GM12878 (cell line): Measurements from ENCODE around the gene ZNF668. TPM values are rescaled to one million over a fixed set of nuclear protein-coding genes. Genes with fewer than 3 reads are reported as not detected.

Experiments used
- ATAC-seq: fragments of 200-7000 bp; cut with Tn5 transposase; 3 replicates; pipeline ENCODE4 v1.9.1; 2020; ENCODE audit warnings: mild to moderate bottlenecking, moderate library complexity
- BruUV-seq: library from RNA; stranded (reverse); fragments of 400-500 nt; replicated peaks from 2 replicates; lab custom pipeline; 2021; lab: Mats Ljungman, UMichigan
- CTCF ChIA-PET: fragments of 300-600 bp; sonication (Branson Sonifier 250); formaldehyde crosslinking; extraction: SDS; loops from one replicate; lab custom pipeline; 2021; ENCODE audit warnings: inconsistent platforms; lab: Yijun Ruan, JAX
- POLR2A ChIA-PET: fragments of 350-600 bp; formaldehyde crosslinking; extraction: SDS; loops from one replicate; lab custom pipeline; 2021; ENCODE audit warnings: inconsistent platforms; lab: Charles Lee
- RAD21 ChIA-PET: fragments of 300-600 bp; sonication (Branson Sonifier 250); formaldehyde crosslinking; loops from one replicate; lab custom pipeline; 2023; ENCODE audit warnings: antibody characterized with exemption; ENCODE audit not compliant: unreplicated experiment; lab: Charles Lee
- SMC1A ChIA-PET: fragments of 300-600 bp; sonication (Branson Sonifier 250); formaldehyde crosslinking; loops from one replicate; lab custom pipeline; 2023; ENCODE audit not compliant: unreplicated experiment, uncharacterized antibody; lab: Charles Lee
- DNase-seq: peaks from one replicate; pipeline ENCODE4 v3.0.0-alpha.2; 2011; ENCODE audit warnings: low read depth, low spot score
- FAIRE-seq: peaks from 3 replicates; lab custom pipeline; 2011; peaks lifted over from hg19 to GRCh38; lab: Jason Lieb, UNC
- H2AFZ ChIP-seq: 2 replicates; pipeline ENCODE4 v1.6.0; 2011; ENCODE audit warnings: low read depth, low read length, control low read depth; ENCODE audit not compliant: control insufficient read depth
- H3K27ac ChIP-seq: 2 replicates; pipeline ENCODE4 v1.5.1; 2011; ENCODE audit warnings: control low read depth; ENCODE audit not compliant: control insufficient read depth, insufficient read depth
- H3K27me3 ChIP-seq, 2 experiments: replicated peaks in 1 of 2; 2 replicates each; pipeline versions ENCODE4 v1.6.0 to v1.6.1; 2011; ENCODE audit warnings: low read length in 1 of 2; ENCODE audit not compliant: control insufficient read depth in 2 of 2, insufficient read depth in 2 of 2
- H3K36me3 ChIP-seq, 2 experiments: 2 replicates each; pipeline ENCODE4 v1.5.1; 2011; ENCODE audit warnings: low read length in 1 of 2; ENCODE audit not compliant: control insufficient read depth in 2 of 2, insufficient read depth in 2 of 2
- H3K4me1 ChIP-seq: 2 replicates; pipeline ENCODE4 v1.6.1; 2011; ENCODE audit warnings: mild to moderate bottlenecking, low read length, moderate library complexity, mixed read lengths; ENCODE audit not compliant: control insufficient read depth, insufficient read depth
- H3K4me2 ChIP-seq: 2 replicates; pipeline ENCODE4 v1.6.0; 2011; ENCODE audit warnings: control low read depth; ENCODE audit not compliant: control insufficient read depth, insufficient read depth
- H3K4me3 ChIP-seq: fragments of 200-600 bp; sonication (generic); 2 replicates; pipeline ENCODE4 v1.5.1; 2016
- H3K79me2 ChIP-seq: 2 replicates; pipeline ENCODE4 v1.6.0; 2011; ENCODE audit warnings: low read length; ENCODE audit not compliant: control insufficient read depth, insufficient read depth
- H3K9ac ChIP-seq: 2 replicates; pipeline ENCODE4 v1.8.0; 2011; ENCODE audit warnings: low read length, control low read depth, mixed read lengths; ENCODE audit not compliant: control insufficient read depth, insufficient read depth
- H3K9me3 ChIP-seq: replicated peaks from 3 replicates; pipeline ENCODE4 v1.5.1; 2011; ENCODE audit warnings: mild to moderate bottlenecking, low read length; ENCODE audit not compliant: control insufficient read depth, insufficient read depth
- H4K20me1 ChIP-seq: 2 replicates; pipeline ENCODE4 v1.6.0; 2011; ENCODE audit not compliant: control insufficient read depth, insufficient read depth
- ATF7 ChIP-seq: fragments of 450-650 bp; IDR thresholded peaks from 2 replicates; pipeline ENCODE4 v1.6.1; 2016; ENCODE audit warnings: low read depth, mild to moderate bottlenecking
- BCL11A ChIP-seq: IDR thresholded peaks from 2 replicates; pipeline ENCODE4 v1.6.1; 2011; ENCODE audit warnings: low read depth, low read length
- BMI1 ChIP-seq: fragments of 450-650 bp; IDR thresholded peaks from 2 replicates; pipeline ENCODE4 v1.6.1; 2016; ENCODE audit warnings: mild to moderate bottlenecking, moderate library complexity, borderline replicate concordance
- CREM ChIP-seq: IDR thresholded peaks from 2 replicates; pipeline ENCODE4 v1.6.1; 2014; ENCODE audit warnings: antibody characterized with exemption, low read depth
- E4F1 ChIP-seq: fragments of 450-650 bp; IDR thresholded peaks from 2 replicates; pipeline ENCODE4 v1.6.1; 2018; ENCODE audit warnings: borderline replicate concordance, mild to moderate bottlenecking; ENCODE audit not compliant: partially characterized antibody
- IKZF2 ChIP-seq, 2 experiments: fragments of 450-650 bp; IDR thresholded peaks; 2 replicates each; pipeline ENCODE4 v1.6.1; 2017; ENCODE audit warnings: mild to moderate bottlenecking in 2 of 2, moderate library complexity in 2 of 2
- MEF2A ChIP-seq: IDR thresholded peaks from 2 replicates; pipeline ENCODE4 v1.6.1; 2011; ENCODE audit warnings: low read depth, mild to moderate bottlenecking, low read length, moderate library complexity; ENCODE audit not compliant: insufficient read depth
- NFYA ChIP-seq: IDR thresholded peaks from 2 replicates; pipeline ENCODE4 v1.6.1; 2011; ENCODE audit warnings: low read depth, mild to moderate bottlenecking, low read length, improper control_type of control experiment, borderline replicate concordance
- NKRF ChIP-seq: fragments of 450-650 bp; conservative IDR thresholded peaks from 2 replicates; pipeline ENCODE4 v1.6.1; 2017; ENCODE audit warnings: mild to moderate bottlenecking, moderate library complexity
- POLR2AphosphoS2 ChIP-seq: IDR thresholded peaks from 2 replicates; pipeline ENCODE4 v1.6.1; 2011; ENCODE audit warnings: low read depth, mild to moderate bottlenecking, low read length, improper control_type of control experiment, moderate library complexity
- SPI1 ChIP-seq: IDR thresholded peaks from 2 replicates; pipeline ENCODE4 v1.6.1; 2011; ENCODE audit warnings: low read depth, mild to moderate bottlenecking, low read length, moderate library complexity, borderline replicate concordance; ENCODE audit not compliant: insufficient read depth
- ZNF592 ChIP-seq: fragments of 450-650 bp; IDR thresholded peaks from 2 replicates; pipeline ENCODE4 v1.6.1; 2017; ENCODE audit warnings: mild to moderate bottlenecking, moderate library complexity
- WGBS: methylation state at CpG from one replicate; pipeline ENCODE4 v1.1.6; 2016; ENCODE audit warnings: low lambda C conversion rate; ENCODE audit not compliant: insufficient replicate concordance, insufficient coverage; ENCODE audit errors: missing lambda C conversion rate; 5-methylcytosine and 5-hydroxymethylcytosine counted together
- in situ Hi-C: fragments of 300-500 bp; cut with MboI; formaldehyde crosslinking; loops from 9 replicates; pipeline ENCODE4 v1.14.3; 2018; ENCODE audit warnings: mixed read lengths
- intact Hi-C: fragments of 100-400 bp; cut with micrococcal nuclease; formaldehyde crosslinking; loops from one replicate; pipeline ENCODE4 v1.14.2; 2022; ENCODE audit not compliant: unreplicated experiment
- polyA plus RNA-seq, 11 experiments: library from polyadenylated mRNA; depleted of rRNA in 4 of 11; unstranded in 6 of 11; stranded (reverse) in 5 of 11; fragments of >200 nt; fragmentation: Nextera tagmentation in 4 of 11; fragmentation: Illumina TruSeq in 1 of 11; extraction: Ambion mirVana in 4 of 11; extraction: Trizol in 1 of 11; gene quantifications; 1 replicate in 1 of 11; 2 replicates in 10 of 11; pipeline versions ENCODE4 v1.2.1 to v1.2.3, GENCODE V29; 2011 to 2016; ENCODE audit warnings: inconsistent platforms in 2 of 11, missing spikeins in 2 of 11, low read depth in 1 of 11
- total RNA-seq, 4 experiments: library from RNA; depleted of rRNA in 3 of 4; stranded (reverse); fragments of >200 nt in 3 of 4; fragmentation: Illumina TruSeq in 1 of 4; extraction: Trizol in 1 of 4; gene quantifications; 2 replicates each; pipeline versions ENCODE4 v1.2.1 to v1.2.3, GENCODE V29; 2013 to 2021

The ZNF668 gene
- total and polyA plus RNA-seq, 10 of the 15 experiments (the other 5 are each of a cell fraction or from before 2014, with no cell fraction given), result 0.05 to 20.7 (median 10.0) TPM; not detected in 1

- CTCF ChIA-PET, result interaction anchor here (0.6 kb wide), 2 partner anchors 9 to 401 kb away, joined by 3 to 4 read pairs; no protein-coding TSS in a partner anchor
- no peak for TF ChIP-seq BMI1
- no peak for TF ChIP-seq CREM
- no peak for TF ChIP-seq ATF7
- TF ChIP-seq BCL11A, result no peak
- TF ChIP-seq IKZF2 (IDR thresholded peaks at IDR 0.05), result no peak
- no peak for TF ChIP-seq NFYA
- TF ChIP-seq NKRF, result no peak
- no peak for TF ChIP-seq POLR2AphosphoS2
- no peak for TF ChIP-seq MEF2A
- no peak for TF ChIP-seq ZNF592
- no peak for TF ChIP-seq SPI1
- no peak for TF ChIP-seq E4F1
Observed at GRCh38 chr16:31055613-31056012, 18.4 kb downstream of the ZNF668 start.

More at GRCh38 chr16:31055613-31056012, 18.4 kb downstream of the ZNF668 start:
- no peak for ATAC-seq
- Histone ChIP-seq H3K9me3 (no peaks in the 10 kb centered on the region), H3K27ac (no peak overlapping the region), H3K4me2 (no peak overlapping the region), H3K9ac (no peak overlapping the region), H3K79me2 (no peaks in the 10 kb centered on the region), H4K20me1 (no peaks in the 10 kb centered on the region), H3K4me3 (no peak overlapping the region), H3K36me3 (no peaks in the 10 kb centered on the region), H3K4me1 (no peaks in the 10 kb centered on the region), H2AFZ (no peak overlapping the region), H3K27me3 (no peaks in the 10 kb centered on the region)
- ChIA-PET POLR2A (interaction anchor here (0.6 to 0.7 kb wide), 3 partner anchors 13 to 132 kb away, joined by 3 read pairs; partner anchors contain the start of gene FBXL19), RAD21 (no interaction called here), SMC1A (interaction anchor here (1.5 kb wide), 1 partner anchor 86 kb away, joined by 3 read pairs; no protein-coding TSS in a partner anchor)
- 85% methylated on average over 1 of the region's 4 CpGs for WGBS
- in situ Hi-C loops, result no loop called here
- DNase-seq, result no peak
- FAIRE-seq, result no peak
- intact Hi-C loops, result no loop called here
- BruUV-seq, result no TSS peak
